Measurements from ENCODE around the gene EVPL.

DNA sequence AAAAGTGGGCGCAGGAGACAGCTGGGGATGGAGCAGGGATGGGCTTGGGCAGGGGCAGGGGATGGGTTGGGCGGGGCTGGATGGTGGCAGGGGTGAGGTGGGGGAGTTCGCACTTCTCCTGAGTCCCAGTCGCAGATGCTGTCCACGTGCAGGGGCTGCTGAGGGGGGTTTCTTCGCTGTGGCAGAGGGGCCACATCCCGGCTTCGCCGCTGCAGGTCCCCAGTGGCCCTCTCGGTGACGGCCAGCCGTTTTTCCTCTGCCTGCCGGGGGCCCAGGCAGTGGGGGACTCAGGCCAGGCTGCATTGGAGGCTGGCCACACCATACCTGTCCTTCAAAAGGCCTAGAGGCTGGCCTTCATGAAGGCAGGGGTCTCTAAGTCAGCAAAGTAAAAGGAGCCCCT lies 8.3 kb downstream of the EVPL start:
- no peak for TF ChIP-seq POLR2A (IDR thresholded peaks at IDR 0.05)
- TF ChIP-seq, protein P1, sequence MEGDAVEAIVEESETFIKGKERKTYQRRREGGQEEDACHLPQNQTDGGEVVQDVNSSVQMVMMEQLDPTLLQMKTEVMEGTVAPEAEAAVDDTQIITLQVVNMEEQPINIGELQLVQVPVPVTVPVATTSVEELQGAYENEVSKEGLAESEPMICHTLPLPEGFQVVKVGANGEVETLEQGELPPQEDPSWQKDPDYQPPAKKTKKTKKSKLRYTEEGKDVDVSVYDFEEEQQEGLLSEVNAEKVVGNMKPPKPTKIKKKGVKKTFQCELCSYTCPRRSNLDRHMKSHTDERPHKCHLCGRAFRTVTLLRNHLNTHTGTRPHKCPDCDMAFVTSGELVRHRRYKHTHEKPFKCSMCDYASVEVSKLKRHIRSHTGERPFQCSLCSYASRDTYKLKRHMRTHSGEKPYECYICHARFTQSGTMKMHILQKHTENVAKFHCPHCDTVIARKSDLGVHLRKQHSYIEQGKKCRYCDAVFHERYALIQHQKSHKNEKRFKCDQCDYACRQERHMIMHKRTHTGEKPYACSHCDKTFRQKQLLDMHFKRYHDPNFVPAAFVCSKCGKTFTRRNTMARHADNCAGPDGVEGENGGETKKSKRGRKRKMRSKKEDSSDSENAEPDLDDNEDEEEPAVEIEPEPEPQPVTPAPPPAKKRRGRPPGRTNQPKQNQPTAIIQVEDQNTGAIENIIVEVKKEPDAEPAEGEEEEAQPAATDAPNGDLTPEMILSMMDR (IDR thresholded peaks at IDR 0.05) = no peak
